ENCODE results near the gene HLA-DPA1.

The HLA-DPA1 gene

GRCh38 chr6:33073431-33073871 lies at the start of gene HLA-DPA1:
TSS of gene HLA-DPA1 (minus strand) at chr6:33073649.
- Mint-ChIP-seq H3K27me3 (ENCODE audit: low read depth) (peaks cover 3% of the 10 kb centered on the region), H3K27ac (peak within 1 kb of the TSS; percentile 84), H3K36me3 (ENCODE audit: low read depth) (peaks cover 10% of the 10 kb centered on the region), H3K4me3 (peak within 1 kb of the TSS; percentile 94), H3K4me1 (ENCODE audit: low read depth) (peaks cover 54% of the 10 kb centered on the region), H3K9me3 (no peaks in the 10 kb centered on the region)
- DNase-seq (ENCODE audit: low spot score) = peak; percentile 61

GRCh38 chr6:33123181-33123580 lies 49.7 kb upstream of the HLA-DPA1 start:
- Mint-ChIP-seq H3K27ac (no peak overlapping the region), H3K4me3 (no peak overlapping the region), H3K27me3 (ENCODE audit: low read depth) (peaks cover 33% of the 10 kb centered on the region), H3K9me3 (peaks cover 9% of the 10 kb centered on the region), H3K4me1 (ENCODE audit: low read depth) (peaks cover 9% of the 10 kb centered on the region), H3K36me3 (ENCODE audit: low read depth) (peaks cover 1% of the 10 kb centered on the region)
- no peak for DNase-seq (ENCODE audit: low spot score)

- no peak overlapping the region for H3K27ac Mint-ChIP-seq
- peaks cover 65% of the 10 kb centered on the region for H3K27me3 Mint-ChIP-seq (ENCODE audit: low read depth)
- peaks cover 9% of the 10 kb centered on the region for H3K9me3 Mint-ChIP-seq
- peaks cover 14% of the 10 kb centered on the region for H3K4me1 Mint-ChIP-seq (ENCODE audit: low read depth)
- H3K4me3 Mint-ChIP-seq = no peak overlapping the region
- DNase-seq (ENCODE audit: low spot score) = no peak
- H3K36me3 Mint-ChIP-seq (ENCODE audit: low read depth) = peaks cover 1% of the 10 kb centered on the region
Observed at GRCh38 chr6:33120001-33120400, 46.6 kb upstream of the HLA-DPA1 start.

- no peak overlapping the region for H3K4me3 Mint-ChIP-seq
- H3K36me3 Mint-ChIP-seq (ENCODE audit: low read depth) = no peaks in the 10 kb centered on the region
- H3K27ac Mint-ChIP-seq = no peak overlapping the region
- H3K27me3 Mint-ChIP-seq (ENCODE audit: low read depth) = peaks cover 78% of the 10 kb centered on the region
- H3K4me1 Mint-ChIP-seq (ENCODE audit: low read depth) = peaks cover 15% of the 10 kb centered on the region
- no peak for DNase-seq (ENCODE audit: low spot score)
- H3K9me3 Mint-ChIP-seq = peaks cover 5% of the 10 kb centered on the region
Observed at GRCh38 chr6:33118525-33119123, 45.2 kb upstream of the HLA-DPA1 start.

- no peak for DNase-seq (ENCODE audit: low spot score)
- peaks cover 80% of the 10 kb centered on the region for H3K27me3 Mint-ChIP-seq (ENCODE audit: low read depth)
- peaks cover 15% of the 10 kb centered on the region for H3K4me1 Mint-ChIP-seq (ENCODE audit: low read depth)
- no peak overlapping the region for H3K4me3 Mint-ChIP-seq
- H3K36me3 Mint-ChIP-seq (ENCODE audit: low read depth) = no peaks in the 10 kb centered on the region
- no peaks in the 10 kb centered on the region for H3K9me3 Mint-ChIP-seq
- no peak overlapping the region for H3K27ac Mint-ChIP-seq
Observed at GRCh38 chr6:33117811-33118277, 44.4 kb upstream of the HLA-DPA1 start.

GRCh38 chr6:33116841-33117711 lies 43.6 kb upstream of the HLA-DPA1 start:
- Mint-ChIP-seq H3K4me3 (peak overlapping the region; percentile 23), H3K27ac (no peak overlapping the region), H3K4me1 (ENCODE audit: low read depth) (peaks cover 15% of the 10 kb centered on the region)

GRCh38 chr6:33116417-33116816 lies 43.0 kb upstream of the HLA-DPA1 start:
- no peak overlapping the region for H3K4me3 Mint-ChIP-seq
- no peaks in the 10 kb centered on the region for H3K9me3 Mint-ChIP-seq
- no peak for DNase-seq (ENCODE audit: low spot score)
- H3K4me1 Mint-ChIP-seq (ENCODE audit: low read depth) = peaks cover 15% of the 10 kb centered on the region
- no peak overlapping the region for H3K27ac Mint-ChIP-seq
- peaks cover 86% of the 10 kb centered on the region for H3K27me3 Mint-ChIP-seq (ENCODE audit: low read depth)
- H3K36me3 Mint-ChIP-seq (ENCODE audit: low read depth) = no peaks in the 10 kb centered on the region

More at GRCh38 chr6:33116841-33117711, 43.6 kb upstream of the HLA-DPA1 start:
- H3K27me3 Mint-ChIP-seq (ENCODE audit: low read depth) = peaks cover 87% of the 10 kb centered on the region
- H3K9me3 Mint-ChIP-seq = no peaks in the 10 kb centered on the region
- no peak for DNase-seq (ENCODE audit: low spot score)
- no peaks in the 10 kb centered on the region for H3K36me3 Mint-ChIP-seq (ENCODE audit: low read depth)

GRCh38 chr6:33114406-33114805 lies 41.0 kb upstream of the HLA-DPA1 start:
- DNase-seq (ENCODE audit: low spot score) = no peak
- Mint-ChIP-seq H3K4me3 (no peak overlapping the region), H3K36me3 (ENCODE audit: low read depth) (no peaks in the 10 kb centered on the region), H3K4me1 (ENCODE audit: low read depth) (peaks cover 15% of the 10 kb centered on the region), H3K27me3 (ENCODE audit: low read depth) (peaks cover 88% of the 10 kb centered on the region), H3K9me3 (no peaks in the 10 kb centered on the region), H3K27ac (no peak overlapping the region)

- no peak for DNase-seq (ENCODE audit: low spot score)
- peaks cover 15% of the 10 kb centered on the region for H3K4me1 Mint-ChIP-seq (ENCODE audit: low read depth)
- no peaks in the 10 kb centered on the region for H3K9me3 Mint-ChIP-seq
- H3K4me3 Mint-ChIP-seq = no peak overlapping the region
- no peaks in the 10 kb centered on the region for H3K36me3 Mint-ChIP-seq (ENCODE audit: low read depth)
- H3K27me3 Mint-ChIP-seq (ENCODE audit: low read depth) = peaks cover 87% of the 10 kb centered on the region
- H3K27ac Mint-ChIP-seq = no peak overlapping the region
Observed at GRCh38 chr6:33113755-33114154, 40.3 kb upstream of the HLA-DPA1 start.

GRCh38 chr6:33112148-33112547 lies 38.7 kb upstream of the HLA-DPA1 start:
- Mint-ChIP-seq H3K27ac (no peak overlapping the region), H3K4me3 (no peak overlapping the region), H3K27me3 (ENCODE audit: low read depth) (peaks cover 78% of the 10 kb centered on the region), H3K4me1 (ENCODE audit: low read depth) (peaks cover 9% of the 10 kb centered on the region), H3K36me3 (ENCODE audit: low read depth) (no peaks in the 10 kb centered on the region), H3K9me3 (no peaks in the 10 kb centered on the region)
- DNase-seq (ENCODE audit: low spot score) = peak; percentile 16

- Mint-ChIP-seq H3K27ac (no peak overlapping the region), H3K27me3 (ENCODE audit: low read depth) (peaks cover 60% of the 10 kb centered on the region), H3K36me3 (ENCODE audit: low read depth) (no peaks in the 10 kb centered on the region), H3K4me1 (ENCODE audit: low read depth) (peaks cover 3% of the 10 kb centered on the region), H3K9me3 (peaks cover 6% of the 10 kb centered on the region), H3K4me3 (no peak overlapping the region)
- no peak for DNase-seq (ENCODE audit: low spot score)
Observed at GRCh38 chr6:33108307-33108706, 34.9 kb upstream of the HLA-DPA1 start.

- H3K4me3 Mint-ChIP-seq = no peak overlapping the region
- H3K27ac Mint-ChIP-seq = no peak overlapping the region
- H3K27me3 Mint-ChIP-seq (ENCODE audit: low read depth) = peaks cover 59% of the 10 kb centered on the region
- peaks cover 3% of the 10 kb centered on the region for H3K4me1 Mint-ChIP-seq (ENCODE audit: low read depth)
- no peaks in the 10 kb centered on the region for H3K36me3 Mint-ChIP-seq (ENCODE audit: low read depth)
- DNase-seq (ENCODE audit: low spot score) = no peak
- H3K9me3 Mint-ChIP-seq = peaks cover 6% of the 10 kb centered on the region
Observed at GRCh38 chr6:33107641-33108040, 34.2 kb upstream of the HLA-DPA1 start.

GRCh38 chr6:33105916-33106871 lies 32.7 kb upstream of the HLA-DPA1 start:
- Mint-ChIP-seq H3K27ac (no peak overlapping the region), H3K27me3 (ENCODE audit: low read depth) (peaks cover 58% of the 10 kb centered on the region), H3K4me3 (no peak overlapping the region), H3K36me3 (ENCODE audit: low read depth) (no peaks in the 10 kb centered on the region), H3K4me1 (ENCODE audit: low read depth) (peaks cover 3% of the 10 kb centered on the region), H3K9me3 (peaks cover 15% of the 10 kb centered on the region)
- DNase-seq (ENCODE audit: low spot score) = no peak

All from T-helper 2 cell treated with Interferon-gamma antibody and Interleukin-4, amounts not matched to agents 5 μg/mL and 100 μg/mL, for 36 hours (primary cell).